Measurements from ENCODE around the gene NKIRAS1. TPM values are rescaled to one million over a fixed set of nuclear protein-coding genes. Genes with fewer than 3 reads are reported as not detected.

NKIRAS1 gene
- total and polyA plus RNA-seq, 2 experiments from 2014 or later: 9.2 to 9.7 TPM

DNA sequence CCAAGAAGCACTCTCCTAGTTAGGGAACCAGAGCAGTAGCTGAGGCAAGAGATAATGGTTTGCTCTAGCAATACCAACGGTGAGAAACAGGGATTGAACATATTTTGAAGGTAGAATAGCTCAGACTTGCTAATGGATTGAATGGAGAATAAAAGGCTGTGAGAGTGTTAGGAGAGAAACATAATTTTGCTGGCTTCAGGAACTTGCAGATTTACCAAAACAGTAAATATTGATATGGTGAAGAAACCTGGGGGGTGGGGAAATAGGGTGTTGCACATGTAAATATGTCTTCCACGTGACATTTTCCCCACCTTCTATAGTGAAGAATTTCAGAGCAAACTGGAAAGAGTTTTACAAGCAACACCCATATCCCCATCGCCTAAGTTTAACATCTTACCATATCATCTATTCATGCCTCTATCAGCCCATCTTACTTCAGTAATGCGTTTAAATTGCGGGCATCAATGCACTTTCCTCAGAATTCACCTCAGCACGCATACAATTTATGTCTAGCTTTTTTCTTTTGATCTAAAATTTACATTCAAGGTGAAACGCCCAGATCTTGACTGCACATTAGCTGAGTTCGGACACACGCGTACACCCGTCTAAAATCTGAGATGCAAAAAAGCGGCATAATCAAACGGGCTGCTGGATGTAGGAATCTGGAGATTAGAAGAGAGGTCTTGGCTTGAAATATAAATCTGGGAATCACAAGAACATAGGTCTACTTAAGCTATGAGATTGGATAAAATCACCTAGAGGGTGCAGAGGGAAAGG is 27.4 kb upstream of the NKIRAS1 start:
- Histone ChIP-seq H2AFZ (peak overlapping the region; percentile 84), H3K79me2 (replicated peaks; ENCODE audit: insufficient read depth) (peaks cover 28% of the 10 kb centered on the region), H3K4me1 (ENCODE audit: insufficient read depth) (peaks cover 25% of the 10 kb centered on the region), H3K36me3 (ENCODE audit: insufficient read depth) (no peaks in the 10 kb centered on the region), H3K4me2 (peak overlapping the region; percentile 100), H3F3A (replicated peaks; ENCODE audit: low read depth) (0 out of 2 replicates have a peak, but pooled peaks cover 3% of the 10 kb centered on the region), H3K9me2 (ENCODE audit: insufficient read depth) (no peaks in the 10 kb centered on the region), H4K20me1 (replicated peaks; ENCODE audit: insufficient read depth) (no peaks in the 10 kb centered on the region), H3K27me3 (ENCODE audit: insufficient read depth) (peaks cover 9% of the 10 kb centered on the region; the same call in 1 of the 2 replicates), H3K4me3 (peak overlapping the region; percentile 99), H3K27ac (ENCODE audit: low read depth) (peak overlapping the region; percentile 98)
- ATAC-seq: no peak
- peaks cover 6% of the 10 kb centered on the region for H3K27me3 Mint-ChIP-seq (ENCODE audit: insufficient read depth, low read depth, poor library complexity)
- peaks cover 25% of the 10 kb centered on the region for H3K4me1 Mint-ChIP-seq
- no peaks in the 10 kb centered on the region for H3K9me3 Mint-ChIP-seq
- H3K4me3 Mint-ChIP-seq: peak overlapping the region; percentile 88
- TF ChIP-seq ZNF114 (CRISPR knock-in tag; IDR thresholded peaks at IDR 0.05): no peak
- TF ChIP-seq CREB1 (CRISPR knock-in tag; IDR thresholded peaks at IDR 0.05; ENCODE audit: low read depth): no peak
- no peak for TF ChIP-seq POLR2AphosphoS5 (IDR thresholded peaks at IDR 0.05; ENCODE audit: low read depth)
- TF ChIP-seq NANOG (IDR thresholded peaks at IDR 0.05; ENCODE audit: borderline replicate concordance): no peak
- TF ChIP-seq JUNB (IDR thresholded peaks at IDR 0.05; ENCODE audit: unreplicated experiment): no peak
- no peak for TF ChIP-seq ZNF331 (CRISPR knock-in tag; IDR thresholded peaks at IDR 0.05; ENCODE audit: low read depth)
- TF ChIP-seq, protein P1, sequence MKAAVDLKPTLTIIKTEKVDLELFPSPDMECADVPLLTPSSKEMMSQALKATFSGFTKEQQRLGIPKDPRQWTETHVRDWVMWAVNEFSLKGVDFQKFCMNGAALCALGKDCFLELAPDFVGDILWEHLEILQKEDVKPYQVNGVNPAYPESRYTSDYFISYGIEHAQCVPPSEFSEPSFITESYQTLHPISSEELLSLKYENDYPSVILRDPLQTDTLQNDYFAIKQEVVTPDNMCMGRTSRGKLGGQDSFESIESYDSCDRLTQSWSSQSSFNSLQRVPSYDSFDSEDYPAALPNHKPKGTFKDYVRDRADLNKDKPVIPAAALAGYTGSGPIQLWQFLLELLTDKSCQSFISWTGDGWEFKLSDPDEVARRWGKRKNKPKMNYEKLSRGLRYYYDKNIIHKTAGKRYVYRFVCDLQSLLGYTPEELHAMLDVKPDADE (IDR thresholded peaks at IDR 0.05): no peak
- TF ChIP-seq STAT1 (IDR thresholded peaks at IDR 0.05; ENCODE audit: unreplicated experiment): no peak
- TF ChIP-seq, protein P2, sequence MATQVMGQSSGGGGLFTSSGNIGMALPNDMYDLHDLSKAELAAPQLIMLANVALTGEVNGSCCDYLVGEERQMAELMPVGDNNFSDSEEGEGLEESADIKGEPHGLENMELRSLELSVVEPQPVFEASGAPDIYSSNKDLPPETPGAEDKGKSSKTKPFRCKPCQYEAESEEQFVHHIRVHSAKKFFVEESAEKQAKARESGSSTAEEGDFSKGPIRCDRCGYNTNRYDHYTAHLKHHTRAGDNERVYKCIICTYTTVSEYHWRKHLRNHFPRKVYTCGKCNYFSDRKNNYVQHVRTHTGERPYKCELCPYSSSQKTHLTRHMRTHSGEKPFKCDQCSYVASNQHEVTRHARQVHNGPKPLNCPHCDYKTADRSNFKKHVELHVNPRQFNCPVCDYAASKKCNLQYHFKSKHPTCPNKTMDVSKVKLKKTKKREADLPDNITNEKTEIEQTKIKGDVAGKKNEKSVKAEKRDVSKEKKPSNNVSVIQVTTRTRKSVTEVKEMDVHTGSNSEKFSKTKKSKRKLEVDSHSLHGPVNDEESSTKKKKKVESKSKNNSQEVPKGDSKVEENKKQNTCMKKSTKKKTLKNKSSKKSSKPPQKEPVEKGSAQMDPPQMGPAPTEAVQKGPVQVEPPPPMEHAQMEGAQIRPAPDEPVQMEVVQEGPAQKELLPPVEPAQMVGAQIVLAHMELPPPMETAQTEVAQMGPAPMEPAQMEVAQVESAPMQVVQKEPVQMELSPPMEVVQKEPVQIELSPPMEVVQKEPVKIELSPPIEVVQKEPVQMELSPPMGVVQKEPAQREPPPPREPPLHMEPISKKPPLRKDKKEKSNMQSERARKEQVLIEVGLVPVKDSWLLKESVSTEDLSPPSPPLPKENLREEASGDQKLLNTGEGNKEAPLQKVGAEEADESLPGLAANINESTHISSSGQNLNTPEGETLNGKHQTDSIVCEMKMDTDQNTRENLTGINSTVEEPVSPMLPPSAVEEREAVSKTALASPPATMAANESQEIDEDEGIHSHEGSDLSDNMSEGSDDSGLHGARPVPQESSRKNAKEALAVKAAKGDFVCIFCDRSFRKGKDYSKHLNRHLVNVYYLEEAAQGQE (IDR thresholded peaks at IDR 0.05; ENCODE audit: unreplicated experiment): no peak
- TF ChIP-seq, protein P3, sequence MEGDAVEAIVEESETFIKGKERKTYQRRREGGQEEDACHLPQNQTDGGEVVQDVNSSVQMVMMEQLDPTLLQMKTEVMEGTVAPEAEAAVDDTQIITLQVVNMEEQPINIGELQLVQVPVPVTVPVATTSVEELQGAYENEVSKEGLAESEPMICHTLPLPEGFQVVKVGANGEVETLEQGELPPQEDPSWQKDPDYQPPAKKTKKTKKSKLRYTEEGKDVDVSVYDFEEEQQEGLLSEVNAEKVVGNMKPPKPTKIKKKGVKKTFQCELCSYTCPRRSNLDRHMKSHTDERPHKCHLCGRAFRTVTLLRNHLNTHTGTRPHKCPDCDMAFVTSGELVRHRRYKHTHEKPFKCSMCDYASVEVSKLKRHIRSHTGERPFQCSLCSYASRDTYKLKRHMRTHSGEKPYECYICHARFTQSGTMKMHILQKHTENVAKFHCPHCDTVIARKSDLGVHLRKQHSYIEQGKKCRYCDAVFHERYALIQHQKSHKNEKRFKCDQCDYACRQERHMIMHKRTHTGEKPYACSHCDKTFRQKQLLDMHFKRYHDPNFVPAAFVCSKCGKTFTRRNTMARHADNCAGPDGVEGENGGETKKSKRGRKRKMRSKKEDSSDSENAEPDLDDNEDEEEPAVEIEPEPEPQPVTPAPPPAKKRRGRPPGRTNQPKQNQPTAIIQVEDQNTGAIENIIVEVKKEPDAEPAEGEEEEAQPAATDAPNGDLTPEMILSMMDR (conservative IDR thresholded peaks at IDR 0.05; ENCODE audit: low read depth in 2 of 2): no peak
- TF ChIP-seq, protein P4, sequence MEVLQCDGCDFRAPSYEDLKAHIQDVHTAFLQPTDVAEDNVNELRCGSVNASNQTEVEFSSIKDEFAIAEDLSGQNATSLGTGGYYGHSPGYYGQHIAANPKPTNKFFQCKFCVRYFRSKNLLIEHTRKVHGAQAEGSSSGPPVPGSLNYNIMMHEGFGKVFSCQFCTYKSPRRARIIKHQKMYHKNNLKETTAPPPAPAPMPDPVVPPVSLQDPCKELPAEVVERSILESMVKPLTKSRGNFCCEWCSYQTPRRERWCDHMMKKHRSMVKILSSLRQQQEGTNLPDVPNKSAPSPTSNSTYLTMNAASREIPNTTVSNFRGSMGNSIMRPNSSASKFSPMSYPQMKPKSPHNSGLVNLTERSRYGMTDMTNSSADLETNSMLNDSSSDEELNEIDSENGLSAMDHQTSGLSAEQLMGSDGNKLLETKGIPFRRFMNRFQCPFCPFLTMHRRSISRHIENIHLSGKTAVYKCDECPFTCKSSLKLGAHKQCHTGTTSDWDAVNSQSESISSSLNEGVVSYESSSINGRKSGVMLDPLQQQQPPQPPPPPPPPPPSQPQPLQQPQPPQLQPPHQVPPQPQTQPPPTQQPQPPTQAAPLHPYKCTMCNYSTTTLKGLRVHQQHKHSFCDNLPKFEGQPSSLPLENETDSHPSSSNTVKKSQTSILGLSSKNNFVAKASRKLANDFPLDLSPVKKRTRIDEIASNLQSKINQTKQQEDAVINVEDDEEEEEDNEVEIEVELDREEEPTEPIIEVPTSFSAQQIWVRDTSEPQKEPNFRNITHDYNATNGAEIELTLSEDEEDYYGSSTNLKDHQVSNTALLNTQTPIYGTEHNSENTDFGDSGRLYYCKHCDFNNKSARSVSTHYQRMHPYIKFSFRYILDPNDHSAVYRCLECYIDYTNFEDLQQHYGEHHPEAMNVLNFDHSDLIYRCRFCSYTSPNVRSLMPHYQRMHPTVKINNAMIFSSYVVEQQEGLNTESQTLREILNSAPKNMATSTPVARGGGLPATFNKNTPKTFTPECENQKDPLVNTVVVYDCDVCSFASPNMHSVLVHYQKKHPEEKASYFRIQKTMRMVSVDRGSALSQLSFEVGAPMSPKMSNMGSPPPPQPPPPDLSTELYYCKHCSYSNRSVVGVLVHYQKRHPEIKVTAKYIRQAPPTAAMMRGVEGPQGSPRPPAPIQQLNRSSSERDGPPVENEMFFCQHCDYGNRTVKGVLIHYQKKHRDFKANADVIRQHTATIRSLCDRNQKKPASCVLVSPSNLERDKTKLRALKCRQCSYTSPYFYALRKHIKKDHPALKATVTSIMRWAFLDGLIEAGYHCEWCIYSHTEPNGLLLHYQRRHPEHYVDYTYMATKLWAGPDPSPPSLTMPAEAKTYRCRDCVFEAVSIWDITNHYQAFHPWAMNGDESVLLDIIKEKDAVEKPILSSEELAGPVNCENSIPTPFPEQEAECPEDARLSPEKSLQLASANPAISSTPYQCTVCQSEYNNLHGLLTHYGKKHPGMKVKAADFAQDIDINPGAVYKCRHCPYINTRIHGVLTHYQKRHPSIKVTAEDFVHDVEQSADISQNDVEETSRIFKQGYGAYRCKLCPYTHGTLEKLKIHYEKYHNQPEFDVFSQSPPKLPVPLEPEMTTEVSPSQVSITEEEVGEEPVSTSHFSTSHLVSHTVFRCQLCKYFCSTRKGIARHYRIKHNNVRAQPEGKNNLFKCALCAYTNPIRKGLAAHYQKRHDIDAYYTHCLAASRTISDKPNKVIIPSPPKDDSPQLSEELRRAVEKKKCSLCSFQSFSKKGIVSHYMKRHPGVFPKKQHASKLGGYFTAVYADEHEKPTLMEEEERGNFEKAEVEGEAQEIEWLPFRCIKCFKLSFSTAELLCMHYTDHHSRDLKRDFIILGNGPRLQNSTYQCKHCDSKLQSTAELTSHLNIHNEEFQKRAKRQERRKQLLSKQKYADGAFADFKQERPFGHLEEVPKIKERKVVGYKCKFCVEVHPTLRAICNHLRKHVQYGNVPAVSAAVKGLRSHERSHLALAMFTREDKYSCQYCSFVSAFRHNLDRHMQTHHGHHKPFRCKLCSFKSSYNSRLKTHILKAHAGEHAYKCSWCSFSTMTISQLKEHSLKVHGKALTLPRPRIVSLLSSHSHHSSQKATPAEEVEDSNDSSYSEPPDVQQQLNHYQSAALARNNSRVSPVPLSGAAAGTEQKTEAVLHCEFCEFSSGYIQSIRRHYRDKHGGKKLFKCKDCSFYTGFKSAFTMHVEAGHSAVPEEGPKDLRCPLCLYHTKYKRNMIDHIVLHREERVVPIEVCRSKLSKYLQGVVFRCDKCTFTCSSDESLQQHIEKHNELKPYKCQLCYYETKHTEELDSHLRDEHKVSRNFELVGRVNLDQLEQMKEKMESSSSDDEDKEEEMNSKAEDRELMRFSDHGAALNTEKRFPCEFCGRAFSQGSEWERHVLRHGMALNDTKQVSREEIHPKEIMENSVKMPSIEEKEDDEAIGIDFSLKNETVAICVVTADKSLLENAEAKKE (CRISPR knock-in tag; IDR thresholded peaks at IDR 0.05): no peak
- TF ChIP-seq EZH2phosphoT487 (IDR thresholded peaks at IDR 0.05; ENCODE audit: unreplicated experiment): no peak
- peak overlapping the region; percentile 91 for H3K27ac Mint-ChIP-seq
- no peak for DNase-seq (ENCODE audit: low spot score)
- peaks cover 5% of the 10 kb centered on the region for H3K36me3 Mint-ChIP-seq (ENCODE audit: low read depth)

Data from GM23338 (cell line).